Esophagus muscularis mucosa (tissue), 4 donors: Measurements from ENCODE around the gene RPP38. TPM values are rescaled to one million over a fixed set of nuclear protein-coding genes. Genes with fewer than 3 reads are reported as not detected.
A peak's percentile ranks its signal among the peaks of the same experiment; 100 is the strongest.

Source experiments
- DNase-seq: peaks from one replicate; pipeline ENCODE4 v3.0.0-alpha.2; 2017; ENCODE audit errors: extremely low spot score
- H3K27ac ChIP-seq, 4 donors: fragments of 200-600 bp; sonication (generic); replicated peaks in 1 of 4; 1 replicate in 3 of 4; 2 replicates in 1 of 4; pipeline ENCODE4 v1.5.1; 2016 to 2019; ENCODE audit warnings: mild to moderate bottlenecking in 1 of 4
- H3K27me3 ChIP-seq, 4 donors: fragments of 200-600 bp; sonication (generic); one replicate each; pipeline versions ENCODE4 v1.5.1 to v1.6.0; 2016 to 2019
- H3K36me3 ChIP-seq, 4 donors: fragments of 200-600 bp; sonication (generic); one replicate each; pipeline ENCODE4 v1.5.1; 2016 to 2019
- H3K4me1 ChIP-seq, 4 donors: fragments of 200-600 bp; sonication (generic); one replicate each; pipeline ENCODE4 v1.5.1; 2016 to 2019
- H3K4me3 ChIP-seq, 4 donors: fragments of 200-600 bp; sonication (generic); 1 replicate in 2 of 4; 2 replicates in 2 of 4; pipeline ENCODE4 v1.5.1; 2016 to 2019; ENCODE audit warnings: mild to moderate bottlenecking in 4 of 4, moderate library complexity in 1 of 4
- H3K9me3 ChIP-seq, 4 donors: fragments of 200-600 bp; sonication (generic); 1 replicate in 3 of 4; 2 replicates in 1 of 4; pipeline ENCODE4 v1.5.1; 2016 to 2019
- CTCF ChIP-seq, 3 experiments: fragments of 200-600 bp in 2 of 3; fragments of 450-650 bp in 1 of 3; sonication (generic) in 2 of 3; IDR thresholded peaks; one replicate each; pipeline ENCODE4 v1.5.1; 2017 to 2019; ENCODE audit warnings: antibody characterized with exemption in 3 of 3, mild to moderate bottlenecking in 2 of 3, moderate library complexity in 1 of 3
- EP300 ChIP-seq: sonication (generic); formaldehyde crosslinking; IDR thresholded peaks from one replicate; pipeline ENCODE4 v1.6.1; 2017; ENCODE audit warnings: antibody characterized with exemption
- POLR2A ChIP-seq: fragments of 450-650 bp; IDR thresholded peaks from one replicate; pipeline ENCODE4 v1.6.1; 2017; ENCODE audit warnings: antibody characterized with exemption, moderate library complexity, mild to moderate bottlenecking, low read depth
- POLR2AphosphoS5 ChIP-seq, 2 donors: sonication (generic); formaldehyde crosslinking; IDR thresholded peaks; one replicate each; pipeline ENCODE4 v1.6.1; 2017; ENCODE audit warnings: antibody characterized with exemption in 2 of 2
- WGBS: methylation state at CpG from one replicate; pipeline ENCODE4 v1.1.5; 2018; 5-methylcytosine and 5-hydroxymethylcytosine counted together
- intact Hi-C: fragments of 100-400 bp; cut with DNase I; formaldehyde crosslinking; loops from one replicate; pipeline ENCODE4 v1.15.1; 2023
- total RNA-seq, 4 donors: library from RNA; depleted of rRNA; stranded (reverse); fragments of >200 nt; gene quantifications; one replicate each; pipeline versions ENCODE4 v1.1.0 to v1.2.1, GENCODE V29; 2016

Gene RPP38
- total RNA-seq, 4 donors from 2014 or later: 9.1 to 16.2 (median 10.9) TPM

- TF ChIP-seq CTCF (IDR thresholded peaks at IDR 0.05) (peak in 1 of 3 experiments; percentile 5), EP300 (no peak), POLR2AphosphoS5 (IDR thresholded peaks at IDR 0.05) (peak in 1 of 2 donors; percentile 47)
- Histone ChIP-seq H3K4me3 (peak overlapping the region; percentile 49 to 54 (median 52)), H3K27ac (peak overlapping the region; percentile 21 to 58 (median 35)), H3K36me3 (no peaks in the 10 kb centered on the region), H3K27me3 (no peaks in the 10 kb centered on the region), H3K9me3 (no peaks in the 10 kb centered on the region), H3K4me1 (peaks cover 3 to 24% (median 19%) of the 10 kb centered on the region in 4 donors)
- DNase-seq: no peak
- intact Hi-C loops: no loop called here
- WGBS: 37% methylated on average over 7 of the region's 7 CpGs
These were observed 12.6 kb upstream of the RPP38 start for GRCh38 chr10:15084502-15084922.

GRCh38 chr10:15088428-15089261 is 8.5 kb upstream of the RPP38 start, which contains the start of gene ACBD7:
Gene ACBD7, minus strand, starts transcription at chr10:15088776. Its CDS starts 48 bp downstream, at chr10:15088728.
- H3K27me3 ChIP-seq: peaks cover 0 to 13% (median 2%) of the 10 kb centered on the region in 4 donors
- WGBS: 10% methylated on average over 33 of the region's 63 CpGs
- intact Hi-C loops: no loop called here
- H3K4me1 ChIP-seq: peaks cover 3 to 24% (median 19%) of the 10 kb centered on the region in 4 donors
- peak within 1 kb of the TSS; percentile 52 to 71 (median 60) for H3K4me3 ChIP-seq
- peak within 1 kb of the TSS in 1 of 4 donors; percentile 28 for H3K27ac ChIP-seq
- H3K9me3 ChIP-seq: no peaks in the 10 kb centered on the region
- no peak for DNase-seq
- TF ChIP-seq POLR2AphosphoS5 (IDR thresholded peaks at IDR 0.05): peak in 1 of 2 donors; percentile 67
- no peak for TF ChIP-seq POLR2A
- TF ChIP-seq CTCF (IDR thresholded peaks at IDR 0.05): peak; percentile 33 to 77 (median 48)
- no peaks in the 10 kb centered on the region for H3K36me3 ChIP-seq

GRCh38 chr10:15091418-15091817 is 5.7 kb upstream of the RPP38 start:
- no peak overlapping the region for H3K4me3 ChIP-seq

GRCh38 chr10:15092855-15093408 is 4.2 kb upstream of the RPP38 start:
- Histone ChIP-seq H3K36me3 (no peaks in the 10 kb centered on the region), H3K27ac (no peak overlapping the region), H3K4me1 (peaks cover 9 to 24% (median 20%) of the 10 kb centered on the region in 4 donors), H3K27me3 (peaks cover 0 to 13% (median 2%) of the 10 kb centered on the region in 4 donors), H3K4me3 (no peak overlapping the region), H3K9me3 (no peaks in the 10 kb centered on the region)
- 91% methylated on average over 15 of the region's 16 CpGs for WGBS
- TF ChIP-seq POLR2AphosphoS5 (IDR thresholded peaks at IDR 0.05) (no peak), EP300 (no peak), POLR2A (no peak), CTCF (IDR thresholded peaks at IDR 0.05) (no peak)
- DNase-seq: no peak
- intact Hi-C loops: loop anchor here (10.0 kb wide), 1 partner anchor 218 kb away; the partner anchor contains the start of gene SUV39H2

More at GRCh38 chr10:15091418-15091817, 5.7 kb upstream of the RPP38 start:
- Histone ChIP-seq H3K4me1 (peaks cover 5 to 17% (median 15%) of the 10 kb centered on the region in 4 donors), H3K27ac (no peak overlapping the region), H3K9me3 (no peaks in the 10 kb centered on the region), H3K27me3 (peaks cover 0 to 13% (median 2%) of the 10 kb centered on the region in 4 donors), H3K36me3 (no peaks in the 10 kb centered on the region)
- no peak for DNase-seq
- 85% methylated on average over 5 of the region's 5 CpGs for WGBS
- TF ChIP-seq POLR2A (no peak), POLR2AphosphoS5 (IDR thresholded peaks at IDR 0.05) (no peak), EP300 (no peak), CTCF (IDR thresholded peaks at IDR 0.05) (no peak)
- intact Hi-C loops: loop anchor here (10.0 kb wide), 1 partner anchor 217 kb away; the partner anchor contains the start of gene SUV39H2
